HFFc6 (cell line): Measurements from ENCODE around the gene SHB. TPM values are rescaled to one million over a fixed set of nuclear protein-coding genes. Genes with fewer than 3 reads are reported as not detected.

Experiments
- DNase-seq: peaks from one replicate; pipeline ENCODE4 v3.0.0-alpha.2; 2018
- H3K27ac Mint-ChIP-seq: 2 replicates; pipeline ENCODE4 v1.8.0; 2020; ENCODE audit warnings: mild to moderate bottlenecking, mixed read lengths
- H3K27me3 Mint-ChIP-seq: 2 replicates; pipeline ENCODE4 v1.8.0; 2021; ENCODE audit warnings: mild to moderate bottlenecking, moderate library complexity, mixed read lengths; ENCODE audit not compliant: insufficient read depth
- H3K36me3 Mint-ChIP-seq: 2 replicates; pipeline ENCODE4 v1.8.0; 2021; ENCODE audit warnings: low read depth, mixed read lengths
- H3K4me1 Mint-ChIP-seq: 2 replicates; pipeline ENCODE4 v1.8.0; 2020; ENCODE audit warnings: low read depth, mixed read lengths
- H3K4me3 Mint-ChIP-seq: 2 replicates; pipeline ENCODE4 v1.8.0; 2020; ENCODE audit warnings: mild to moderate bottlenecking, moderate library complexity, mixed read lengths
- H3K9me3 Mint-ChIP-seq: 2 replicates; pipeline ENCODE4 v1.8.0; 2020; ENCODE audit warnings: mild to moderate bottlenecking, mixed read lengths
- total RNA-seq, 6 experiments: library from RNA; stranded (reverse); fragmentation: NEBNext Ultra II Directional; extraction: Animal tissue kit (Norgen Biotek cat#: 25700); gene quantifications; 2 replicates in 1 of 6; 3 replicates in 5 of 6; pipeline ENCODE4 v1.2.3, GENCODE V29; 2021
- TF ChIP-seq, protein P1 (sequence below): fragments of 200-600 bp; sonication (generic); IDR thresholded peaks from 2 replicates; pipeline ENCODE4 v1.5.0; 2021; ENCODE audit warnings: antibody characterized with exemption, mild to moderate bottlenecking

SHB gene
- total RNA-seq, 6 experiments from 2014 or later = 26.8 to 29.8 (median 28.6) TPM

DNA sequence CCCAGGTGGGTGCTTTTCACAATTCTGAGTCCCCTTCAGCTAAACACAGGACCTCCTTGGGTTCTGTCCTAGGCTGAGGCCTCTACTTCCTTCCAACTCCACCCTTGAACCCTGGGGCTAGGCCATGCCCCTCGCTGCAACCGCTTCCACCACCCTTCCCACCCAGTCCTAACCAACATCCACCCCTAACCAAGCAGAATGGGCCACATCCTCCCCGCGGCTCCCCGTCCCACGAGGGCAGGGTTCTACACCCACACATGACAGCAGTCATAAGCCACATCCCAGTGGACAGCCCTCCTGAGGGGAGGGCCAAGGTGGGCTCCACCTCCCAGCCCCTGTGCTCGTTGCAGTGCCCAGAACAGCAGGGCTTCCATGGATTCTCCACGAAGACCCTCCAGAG lies 65.8 kb downstream of the SHB start:
- peaks cover 5% of the 10 kb centered on the region; the same call in 1 of the 2 replicates for H3K27me3 Mint-ChIP-seq
- H3K27ac Mint-ChIP-seq = peak overlapping the region; percentile 46
- TF ChIP-seq, protein P1, sequence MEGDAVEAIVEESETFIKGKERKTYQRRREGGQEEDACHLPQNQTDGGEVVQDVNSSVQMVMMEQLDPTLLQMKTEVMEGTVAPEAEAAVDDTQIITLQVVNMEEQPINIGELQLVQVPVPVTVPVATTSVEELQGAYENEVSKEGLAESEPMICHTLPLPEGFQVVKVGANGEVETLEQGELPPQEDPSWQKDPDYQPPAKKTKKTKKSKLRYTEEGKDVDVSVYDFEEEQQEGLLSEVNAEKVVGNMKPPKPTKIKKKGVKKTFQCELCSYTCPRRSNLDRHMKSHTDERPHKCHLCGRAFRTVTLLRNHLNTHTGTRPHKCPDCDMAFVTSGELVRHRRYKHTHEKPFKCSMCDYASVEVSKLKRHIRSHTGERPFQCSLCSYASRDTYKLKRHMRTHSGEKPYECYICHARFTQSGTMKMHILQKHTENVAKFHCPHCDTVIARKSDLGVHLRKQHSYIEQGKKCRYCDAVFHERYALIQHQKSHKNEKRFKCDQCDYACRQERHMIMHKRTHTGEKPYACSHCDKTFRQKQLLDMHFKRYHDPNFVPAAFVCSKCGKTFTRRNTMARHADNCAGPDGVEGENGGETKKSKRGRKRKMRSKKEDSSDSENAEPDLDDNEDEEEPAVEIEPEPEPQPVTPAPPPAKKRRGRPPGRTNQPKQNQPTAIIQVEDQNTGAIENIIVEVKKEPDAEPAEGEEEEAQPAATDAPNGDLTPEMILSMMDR = no peak
- H3K9me3 Mint-ChIP-seq = no peaks in the 10 kb centered on the region
- no peak overlapping the region for H3K4me3 Mint-ChIP-seq
- no peak for DNase-seq
- H3K4me1 Mint-ChIP-seq = peaks cover 70% of the 10 kb centered on the region
- peaks cover 5% of the 10 kb centered on the region for H3K36me3 Mint-ChIP-seq

DNA sequence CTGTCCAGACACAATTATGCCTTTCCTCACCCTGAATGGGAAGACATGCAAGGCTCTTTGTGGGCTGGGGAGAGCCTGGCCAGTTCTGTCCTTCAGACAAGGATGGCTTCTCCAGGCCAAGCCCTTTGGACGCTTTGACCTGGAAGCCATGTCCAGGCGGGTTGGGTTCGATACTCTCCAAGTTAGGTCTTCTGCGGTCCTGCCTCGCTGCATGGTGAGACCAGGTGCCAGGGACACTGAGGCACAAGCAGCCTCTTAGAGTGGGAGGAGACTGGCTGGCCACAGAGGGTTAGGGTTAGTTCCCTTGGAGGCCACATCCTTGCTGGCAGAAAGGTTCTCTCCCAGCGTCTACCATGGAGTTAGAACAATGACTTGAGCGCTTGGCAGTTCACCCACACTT lies 67.6 kb downstream of the SHB start:
- H3K36me3 Mint-ChIP-seq = peaks cover 5% of the 10 kb centered on the region
- H3K9me3 Mint-ChIP-seq = no peaks in the 10 kb centered on the region
- H3K4me3 Mint-ChIP-seq = no peak overlapping the region
- H3K27me3 Mint-ChIP-seq = peaks cover 7% of the 10 kb centered on the region
- TF ChIP-seq, protein P1 = no peak
- no peak for DNase-seq
- no peak overlapping the region for H3K27ac Mint-ChIP-seq
- peaks cover 69% of the 10 kb centered on the region for H3K4me1 Mint-ChIP-seq

DNA sequence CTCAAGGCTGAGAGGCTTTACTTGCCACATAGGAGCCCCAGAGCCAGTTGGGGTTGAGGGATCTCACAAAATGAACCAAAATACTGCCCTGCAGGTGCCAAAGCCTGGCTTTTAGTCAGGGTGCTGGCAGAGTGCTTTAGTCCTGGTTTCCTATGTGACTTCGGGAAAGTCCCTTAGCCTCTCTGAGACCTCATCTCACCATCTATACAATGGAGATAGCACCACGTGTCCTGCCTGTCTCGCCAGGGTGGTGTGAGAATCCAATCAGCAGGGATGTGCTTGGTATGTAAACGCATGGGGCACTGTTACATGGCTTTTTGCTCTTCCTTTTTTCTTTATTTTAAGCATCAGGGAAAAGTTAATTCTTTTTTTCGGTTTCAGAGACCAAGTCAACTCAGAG lies 68.3 kb downstream of the SHB start:
- Mint-ChIP-seq H3K4me3 (no peak overlapping the region), H3K4me1 (peaks cover 69% of the 10 kb centered on the region), H3K36me3 (peaks cover 5% of the 10 kb centered on the region), H3K27me3 (peaks cover 6% of the 10 kb centered on the region), H3K9me3 (no peaks in the 10 kb centered on the region), H3K27ac (peak overlapping the region; percentile 28)
- DNase-seq = no peak
- TF ChIP-seq, protein P1 = no peak; the same call in 1 of the 2 replicates

DNA sequence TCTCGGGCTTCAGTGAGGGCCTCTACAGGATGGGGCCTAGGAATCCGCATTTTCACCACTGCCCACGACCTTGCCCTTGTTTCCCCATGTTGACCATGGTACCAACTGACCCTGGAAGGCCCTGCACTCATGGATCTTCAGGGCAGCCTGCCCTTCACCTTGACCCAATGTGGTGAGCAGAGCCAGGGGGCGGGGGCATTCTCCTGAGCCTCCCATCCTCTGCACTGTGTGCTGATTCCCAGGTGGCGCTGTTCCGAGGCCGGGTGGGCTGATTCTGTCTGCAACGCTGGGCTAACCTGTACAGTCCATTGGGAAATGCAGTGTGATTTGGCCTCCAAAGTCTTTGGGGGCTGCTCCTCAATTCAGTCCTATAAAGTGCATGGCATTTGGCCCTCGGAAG lies 68.7 kb downstream of the SHB start:
- Mint-ChIP-seq H3K4me3 (no peak overlapping the region), H3K27me3 (peaks cover 6% of the 10 kb centered on the region), H3K4me1 (peaks cover 69% of the 10 kb centered on the region), H3K27ac (no peak overlapping the region), H3K9me3 (no peaks in the 10 kb centered on the region), H3K36me3 (peaks cover 5% of the 10 kb centered on the region)
- DNase-seq = no peak
- TF ChIP-seq, protein P1 = peak; percentile 51; the same call in 1 of the 2 replicates

DNA sequence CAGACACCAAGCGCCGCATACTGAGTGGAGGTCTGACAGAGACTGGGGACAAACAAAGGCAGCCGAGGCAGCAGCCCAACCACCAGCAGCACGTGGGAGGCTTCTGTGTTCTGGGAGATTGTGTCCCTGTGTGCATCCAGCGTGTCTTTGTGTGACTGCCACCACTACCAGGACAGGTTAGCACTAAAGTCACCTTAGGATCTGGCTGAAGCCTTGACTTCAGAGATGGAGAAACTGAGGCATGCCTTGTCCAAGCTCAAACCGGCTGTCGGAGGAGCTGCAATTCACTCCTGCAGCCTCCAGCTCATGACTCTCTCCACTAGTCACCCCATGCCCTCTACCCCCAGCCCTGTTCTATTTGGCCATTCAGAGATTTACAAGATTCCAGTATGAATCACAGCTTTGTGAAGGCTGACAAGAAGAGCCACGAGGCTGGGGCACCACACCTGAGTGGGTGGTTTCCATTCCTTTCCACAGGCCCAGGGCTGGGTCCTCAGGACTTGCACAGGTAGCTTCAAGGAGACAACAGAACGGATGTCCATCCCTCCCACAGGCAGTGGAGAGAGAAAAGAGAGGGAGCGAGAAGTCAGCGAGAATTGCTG lies 69.3 kb downstream of the SHB start:
- Mint-ChIP-seq H3K9me3 (no peaks in the 10 kb centered on the region), H3K27me3 (peaks cover 3% of the 10 kb centered on the region), H3K27ac (peak overlapping the region; percentile 85), H3K4me1 (peaks cover 69% of the 10 kb centered on the region), H3K4me3 (no peak overlapping the region; the same call in 1 of the 2 replicates), H3K36me3 (peaks cover 5% of the 10 kb centered on the region)
- peak; percentile 66 for DNase-seq
- TF ChIP-seq, protein P1 = no peak
